Naive thymus-derived CD8-positive, alpha-beta T cell (primary cell): ENCODE measurements around the gene VSNL1. TPM values are rescaled to one million over a fixed set of nuclear protein-coding genes. Genes with fewer than 3 reads are reported as not detected.
A peak's percentile ranks its signal among the peaks of the same experiment; 100 is the strongest.

ENCODE experiments used
- ATAC-seq, 2 donors: fragments of 150-1000 bp; cut with Tn5 transposase in 1 of 2; sonication (Bioruptor Pico), chemical (Tn5 transposase) in 1 of 2; 1 replicate in 1 of 2; 2 replicates in 1 of 2; pipeline ENCODE4 v1.10.0; 2021; ENCODE audit warnings: mild to moderate bottlenecking in 2 of 2, moderate library complexity in 2 of 2
- POLR2A ChIA-PET: fragments of 350-600 bp; sonication (Branson Sonifier 250); formaldehyde crosslinking; loops from one replicate; lab custom pipeline; 2021; ENCODE audit warnings: antibody characterized with exemption; lab: Charles Lee
- DNase-seq, 10 donors: peaks; one replicate each; pipeline versions ENCODE4 v3.0.0 to v3.0.0-alpha.2; 2020 to 2022
- H3K27ac Mint-ChIP-seq, 10 donors: one replicate each; pipeline ENCODE4 v1.8.0; 2020 to 2022; ENCODE audit warnings: mild to moderate bottlenecking in 10 of 10, mixed read lengths in 10 of 10, moderate library complexity in 4 of 10, inconsistent platforms in 1 of 10
- H3K27me3 Mint-ChIP-seq, 5 donors: one replicate each; pipeline ENCODE4 v1.8.0; 2021 to 2022; ENCODE audit warnings: mixed read lengths in 5 of 5
- H3K36me3 Mint-ChIP-seq, 3 donors: one replicate each; pipeline ENCODE4 v1.8.0; 2020 to 2022; ENCODE audit warnings: mixed read lengths in 3 of 3, mild to moderate bottlenecking in 2 of 3, inconsistent platforms in 1 of 3
- H3K4me1 Mint-ChIP-seq, 4 donors: one replicate each; pipeline ENCODE4 v1.8.0; 2021 to 2022; ENCODE audit warnings: mixed read lengths in 4 of 4
- H3K4me3 Mint-ChIP-seq, 10 donors: one replicate each; pipeline ENCODE4 v1.8.0; 2020 to 2022; ENCODE audit warnings: mild to moderate bottlenecking in 10 of 10, mixed read lengths in 10 of 10, moderate library complexity in 6 of 10, inconsistent platforms in 1 of 10
- H3K9me3 Mint-ChIP-seq, 9 donors: one replicate each; pipeline ENCODE4 v1.8.0; 2020 to 2022; ENCODE audit warnings: mixed read lengths in 9 of 9, mild to moderate bottlenecking in 3 of 9, inconsistent platforms in 1 of 9, moderate library complexity in 1 of 9
- polyA plus RNA-seq, 3 donors: library from polyadenylated mRNA; unstranded; fragments of 300-500 nt; fragmentation: Illumina TruSeq; gene quantifications; one replicate each; pipeline ENCODE4 v1.2.3, GENCODE V29; 2021
- total RNA-seq, 8 experiments: library from RNA in 2 of 8; stranded (reverse) in 2 of 8; gene quantifications; one replicate each; pipeline ENCODE4 v1.2.3 and lab custom pipeline; 2021 to 2026

Gene VSNL1
- total and polyA plus RNA-seq, 5 experiments from 2014 or later = not detected

DNA sequence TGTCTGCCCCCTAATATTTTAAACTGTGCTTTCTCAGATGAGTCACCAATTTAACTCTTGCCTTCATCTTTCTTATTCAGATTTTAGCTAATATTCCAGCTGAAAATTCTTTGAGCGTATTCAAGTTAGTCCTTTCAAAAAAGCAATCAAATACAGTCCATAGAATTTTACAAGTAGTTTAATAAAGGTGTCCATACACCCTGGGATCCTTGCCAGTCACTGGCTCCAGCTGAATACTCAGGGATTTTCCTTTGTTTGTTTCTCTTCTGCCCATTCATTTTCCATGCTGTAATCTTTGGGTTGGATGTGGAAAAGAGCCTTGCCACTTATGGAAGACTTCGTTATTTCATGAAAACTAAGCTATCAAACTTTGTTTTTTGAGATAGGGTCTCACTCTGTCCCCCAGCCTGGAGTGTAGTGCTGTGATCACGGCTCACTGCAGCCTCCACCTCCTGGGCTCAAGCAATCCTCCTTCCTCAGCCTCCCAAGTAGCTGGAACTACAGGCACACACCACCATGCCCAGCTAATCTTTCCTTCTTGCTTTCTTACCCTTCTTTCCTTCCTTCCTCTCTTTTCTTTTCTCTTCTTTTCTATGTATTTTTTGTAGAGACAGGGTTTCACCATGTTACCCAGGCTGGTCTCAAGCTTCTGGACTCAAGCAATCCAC lies 34.0 kb downstream of the VSNL1 start:
- Mint-ChIP-seq H3K27me3 (peaks cover 4 to 16% (median 8%) of the 10 kb centered on the region in 5 donors), H3K27ac (no peak overlapping the region), H3K36me3 (no peaks in the 10 kb centered on the region), H3K4me1 (no peaks in the 10 kb centered on the region), H3K9me3 (peaks cover 0 to 8% (median 0%) of the 10 kb centered on the region in 9 donors), H3K4me3 (no peak overlapping the region)
- POLR2A ChIA-PET = no interaction called here
- ATAC-seq (no peak), DNase-seq (no peak)

DNA sequence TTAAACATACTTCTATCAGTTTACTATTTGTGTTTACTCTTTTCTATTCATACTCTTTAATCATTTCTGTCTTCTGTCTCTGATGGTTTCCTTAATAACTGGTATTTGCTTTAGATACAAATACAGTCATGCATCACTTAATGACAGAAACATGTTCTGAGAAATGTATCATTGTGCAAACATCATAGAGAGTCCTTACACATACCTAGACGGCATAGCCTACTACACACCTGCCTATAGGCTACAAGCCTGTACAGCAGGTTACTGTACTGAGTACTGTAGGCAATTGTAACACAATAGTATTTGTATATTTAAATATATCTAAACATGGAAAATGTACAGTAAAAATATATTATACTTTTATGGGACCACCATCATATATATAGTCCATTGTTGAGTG lies 36.3 kb downstream of the VSNL1 start:
- H3K27me3 Mint-ChIP-seq = peaks cover 4 to 10% (median 7%) of the 10 kb centered on the region in 5 donors
- ATAC-seq (no peak), DNase-seq (no peak)
- POLR2A ChIA-PET = no interaction called here
- H3K4me3 Mint-ChIP-seq = no peak overlapping the region
- no peak overlapping the region for H3K27ac Mint-ChIP-seq
- no peaks in the 10 kb centered on the region for H3K36me3 Mint-ChIP-seq
- peaks cover 0 to 2% (median 0%) of the 10 kb centered on the region in 9 donors for H3K9me3 Mint-ChIP-seq
- H3K4me1 Mint-ChIP-seq = no peaks in the 10 kb centered on the region

DNA sequence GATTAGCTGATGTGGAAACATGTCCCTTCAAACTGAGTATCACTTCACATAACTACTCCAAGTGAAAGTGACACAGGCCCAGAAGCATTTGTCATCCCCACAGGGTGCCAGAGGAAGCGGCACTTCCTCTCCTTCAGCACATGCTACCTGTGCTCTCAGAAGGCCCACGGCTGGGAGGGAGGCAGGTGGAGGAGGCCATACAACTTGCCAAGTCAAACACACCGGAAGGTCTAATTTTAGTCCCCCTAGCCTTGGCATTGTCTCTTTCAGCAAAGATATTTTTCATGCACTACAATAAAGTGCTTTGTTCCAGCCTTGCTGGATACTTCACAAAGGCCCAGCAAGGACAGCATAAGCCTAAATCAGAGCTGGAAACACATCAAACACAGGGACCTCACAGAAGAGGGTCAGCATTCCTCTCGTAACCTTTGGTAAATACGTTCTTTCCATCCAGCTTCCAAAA lies 38.0 kb downstream of the VSNL1 start:
- H3K27me3 Mint-ChIP-seq = peaks cover 4 to 12% (median 7%) of the 10 kb centered on the region in 5 donors
- no peaks in the 10 kb centered on the region for H3K4me1 Mint-ChIP-seq
- no peaks in the 10 kb centered on the region for H3K36me3 Mint-ChIP-seq
- POLR2A ChIA-PET = no interaction called here
- H3K27ac Mint-ChIP-seq = no peak overlapping the region
- no peak for DNase-seq
- peaks cover 0 to 2% (median 0%) of the 10 kb centered on the region in 9 donors for H3K9me3 Mint-ChIP-seq
- no peak for ATAC-seq
- H3K4me3 Mint-ChIP-seq = no peak overlapping the region

DNA sequence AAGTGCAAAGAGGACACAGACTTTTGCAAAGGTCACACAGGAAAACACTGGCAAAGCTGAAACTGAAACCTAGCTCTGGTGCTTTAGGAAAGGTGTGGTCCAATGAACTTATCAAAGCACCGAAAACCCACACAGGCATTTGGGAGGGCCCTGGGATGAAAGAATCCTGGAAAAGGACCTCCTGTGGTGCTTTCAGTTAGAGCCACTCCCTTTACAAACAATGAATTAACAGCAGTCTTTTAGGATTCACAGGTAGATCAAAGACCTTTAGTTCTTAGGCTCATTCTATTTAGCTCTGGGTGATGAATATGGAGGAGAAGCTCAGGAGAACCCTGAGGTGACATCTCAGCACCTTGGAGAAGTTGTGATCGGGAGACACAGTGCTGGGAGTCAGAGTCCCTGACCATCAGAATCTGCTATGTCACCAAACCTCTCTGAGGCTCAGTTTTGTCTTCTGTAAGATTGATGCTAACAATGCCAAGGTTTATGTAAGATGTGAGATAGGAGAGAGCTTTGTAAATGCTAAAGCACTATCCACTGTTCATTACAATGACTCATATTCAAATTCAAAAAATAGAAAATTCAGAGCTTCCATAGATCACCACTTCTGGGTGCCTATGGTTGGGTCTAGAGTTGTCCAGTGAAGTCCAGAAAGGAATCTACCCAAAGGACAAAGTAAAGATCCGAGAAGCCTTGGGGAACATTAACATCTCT lies 39.3 kb downstream of the VSNL1 start:
- peaks cover 4 to 12% (median 7%) of the 10 kb centered on the region in 5 donors for H3K27me3 Mint-ChIP-seq
- H3K4me1 Mint-ChIP-seq = no peaks in the 10 kb centered on the region
- no peak overlapping the region for H3K4me3 Mint-ChIP-seq
- no peak overlapping the region for H3K27ac Mint-ChIP-seq
- H3K36me3 Mint-ChIP-seq = no peaks in the 10 kb centered on the region
- DNase-seq (no peak), ATAC-seq (no peak)
- POLR2A ChIA-PET = no interaction called here
- peaks cover 0 to 2% (median 0%) of the 10 kb centered on the region in 9 donors for H3K9me3 Mint-ChIP-seq

DNA sequence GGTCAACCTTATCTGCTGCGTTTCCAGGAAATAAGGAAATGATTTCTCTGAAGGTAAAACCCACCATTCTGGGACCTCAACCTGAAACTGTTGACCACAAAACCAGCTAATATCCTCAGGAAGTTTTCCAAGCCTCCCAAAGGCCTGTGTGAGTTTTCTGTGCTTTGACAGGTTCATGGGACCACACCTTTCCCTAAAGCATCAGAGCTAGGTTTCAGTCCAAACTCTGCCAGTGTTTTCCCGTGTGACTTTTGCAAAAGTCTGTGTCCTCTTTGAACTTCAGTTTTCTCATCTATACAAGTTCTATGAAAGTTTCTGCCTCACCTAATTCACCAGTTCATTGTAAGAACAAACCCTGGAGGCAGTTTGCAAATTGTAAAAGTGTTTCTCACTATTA lies 39.8 kb downstream of the VSNL1 start:
- Mint-ChIP-seq H3K4me1 (no peaks in the 10 kb centered on the region), H3K9me3 (peaks cover 0 to 3% (median 0%) of the 10 kb centered on the region in 9 donors), H3K27me3 (peaks cover 4 to 12% (median 6%) of the 10 kb centered on the region in 5 donors), H3K36me3 (no peaks in the 10 kb centered on the region), H3K4me3 (no peak overlapping the region), H3K27ac (no peak overlapping the region)
- no peak for ATAC-seq
- POLR2A ChIA-PET = no interaction called here
- DNase-seq = no peak

DNA sequence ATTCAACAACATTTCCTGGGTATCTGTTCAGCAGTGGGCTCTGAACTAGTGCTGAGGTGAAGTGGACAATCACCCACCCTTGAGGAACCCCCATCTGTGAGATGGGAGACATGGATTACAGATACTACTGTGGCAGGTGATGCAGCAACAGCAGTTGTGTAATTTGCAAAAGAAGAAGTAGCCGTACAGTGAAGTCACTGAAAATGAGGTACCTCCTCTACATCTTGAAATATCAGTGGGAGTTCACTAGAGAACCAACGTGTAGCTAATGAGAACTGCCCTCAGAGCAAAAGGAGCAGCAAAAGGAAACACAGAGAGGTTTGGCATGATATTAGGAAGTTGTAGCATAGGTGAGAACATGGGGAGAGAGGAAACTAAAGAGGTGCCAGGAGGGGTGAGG lies 41.3 kb downstream of the VSNL1 start:
- no peaks in the 10 kb centered on the region for H3K36me3 Mint-ChIP-seq
- peak overlapping the region in 2 of 10 donors; percentile 6 to 13 for H3K27ac Mint-ChIP-seq
- H3K4me1 Mint-ChIP-seq = peaks cover 0 to 2% (median 0%) of the 10 kb centered on the region in 4 donors
- H3K9me3 Mint-ChIP-seq = peaks cover 0 to 3% (median 0%) of the 10 kb centered on the region in 9 donors
- DNase-seq = no peak
- H3K4me3 Mint-ChIP-seq = no peak overlapping the region
- peaks cover 0 to 13% (median 2%) of the 10 kb centered on the region in 5 donors for H3K27me3 Mint-ChIP-seq
- ATAC-seq = no peak
- POLR2A ChIA-PET = no interaction called here

DNA sequence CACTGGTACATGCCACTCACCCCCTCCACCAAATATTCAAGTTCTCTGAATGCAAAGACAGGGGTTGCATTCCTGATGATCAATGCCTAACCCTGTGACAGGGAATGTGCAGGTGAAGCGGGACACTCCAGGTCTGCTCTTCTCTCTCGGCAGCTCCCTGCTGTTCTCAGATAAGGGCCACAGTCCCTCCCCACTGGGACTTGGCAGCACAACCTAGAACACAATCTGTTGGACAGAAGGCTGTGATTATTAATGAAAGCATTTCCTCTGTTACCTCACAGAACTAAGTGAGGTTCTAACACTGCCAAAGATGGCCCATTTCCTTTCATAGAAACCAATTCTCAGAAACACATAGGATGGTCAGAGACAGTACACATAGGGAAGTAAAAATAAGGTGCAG lies 42.7 kb downstream of the VSNL1 start:
- POLR2A ChIA-PET = no interaction called here

DNA sequence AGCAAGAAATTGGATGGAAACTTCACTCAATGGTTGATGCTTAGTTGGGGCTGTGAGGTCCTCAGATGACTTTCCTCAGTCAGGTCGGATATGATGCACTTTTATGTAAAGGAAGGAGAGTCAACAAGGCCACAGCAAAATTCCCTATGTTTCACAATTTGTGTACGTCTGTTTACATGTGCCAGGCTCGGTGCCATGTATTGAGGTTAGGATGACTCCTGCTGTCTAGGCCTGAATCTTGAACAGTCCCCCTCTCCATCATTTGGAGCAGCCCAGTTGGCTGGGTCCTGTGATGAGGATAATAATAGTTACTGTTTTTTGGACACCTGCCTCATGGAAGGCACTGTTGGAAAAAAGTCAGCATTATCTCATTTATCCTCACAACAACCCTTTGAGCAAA lies 43.1 kb downstream of the VSNL1 start:
- peak overlapping the region in 1 of 10 donors; percentile 46 for H3K27ac Mint-ChIP-seq
- H3K4me1 Mint-ChIP-seq = peaks cover 0 to 2% (median 0%) of the 10 kb centered on the region in 4 donors
- POLR2A ChIA-PET = no interaction called here
- DNase-seq = no peak
- peaks cover 0 to 3% (median 0%) of the 10 kb centered on the region in 9 donors for H3K9me3 Mint-ChIP-seq
- H3K4me3 Mint-ChIP-seq = no peak overlapping the region
- ATAC-seq = no peak
- H3K27me3 Mint-ChIP-seq = peaks cover 0 to 13% (median 2%) of the 10 kb centered on the region in 5 donors
- no peaks in the 10 kb centered on the region for H3K36me3 Mint-ChIP-seq

More for the DNA sequence above, 42.7 kb downstream of the VSNL1 start:
- Mint-ChIP-seq H3K4me3 (no peak overlapping the region), H3K27me3 (peaks cover 0 to 13% (median 0%) of the 10 kb centered on the region in 5 donors), H3K27ac (no peak overlapping the region), H3K9me3 (peaks cover 0 to 3% (median 0%) of the 10 kb centered on the region in 9 donors), H3K4me1 (peaks cover 0 to 2% (median 0%) of the 10 kb centered on the region in 4 donors), H3K36me3 (no peaks in the 10 kb centered on the region)
- DNase-seq = no peak
- no peak for ATAC-seq

DNA sequence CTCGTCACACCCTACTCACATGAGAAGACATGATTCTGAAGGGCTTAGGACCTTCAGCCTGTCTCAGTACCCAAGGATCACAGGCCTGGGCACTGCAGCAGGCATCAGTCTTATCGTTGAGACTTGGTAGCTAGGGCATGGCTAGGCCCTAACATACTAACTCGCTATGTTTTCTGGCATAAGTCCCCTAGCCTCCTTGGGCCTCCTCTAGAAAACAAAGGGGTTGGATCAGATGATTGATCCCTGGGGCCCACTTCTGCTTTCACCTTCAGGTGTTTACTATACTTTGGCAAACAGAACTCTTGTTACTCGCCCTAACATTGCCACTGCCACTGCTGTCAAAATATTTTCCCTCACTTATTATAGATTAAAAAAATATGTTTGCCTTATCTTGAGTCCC lies 44.2 kb downstream of the VSNL1 start:
- H3K9me3 Mint-ChIP-seq = peaks cover 0 to 3% (median 0%) of the 10 kb centered on the region in 9 donors
- no peaks in the 10 kb centered on the region for H3K36me3 Mint-ChIP-seq
- peaks cover 2 to 19% (median 6%) of the 10 kb centered on the region in 5 donors for H3K27me3 Mint-ChIP-seq
- POLR2A ChIA-PET = no interaction called here
- H3K27ac Mint-ChIP-seq = no peak overlapping the region
- ATAC-seq = no peak
- DNase-seq = no peak
- H3K4me1 Mint-ChIP-seq = peaks cover 0 to 2% (median 0%) of the 10 kb centered on the region in 4 donors
- H3K4me3 Mint-ChIP-seq = no peak overlapping the region

DNA sequence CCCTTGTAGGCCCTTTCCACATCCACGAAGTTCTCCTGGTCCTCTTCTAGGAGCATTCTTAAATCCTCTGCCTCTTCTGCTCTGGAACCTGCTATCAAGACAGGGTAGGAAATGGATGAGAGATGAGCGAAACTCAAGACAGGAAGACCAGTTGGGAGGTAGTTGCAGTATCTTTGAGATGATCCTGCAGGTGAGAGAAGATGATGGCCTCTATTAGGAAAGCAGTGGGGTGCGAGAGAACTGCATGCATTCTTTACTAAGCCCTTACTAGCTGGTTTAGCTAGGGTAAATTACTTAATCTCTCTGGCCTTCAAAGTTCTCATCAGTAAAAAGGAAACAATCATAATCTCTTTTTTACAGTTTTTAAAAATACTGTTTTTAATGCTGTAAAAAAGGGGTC lies 47.0 kb downstream of the VSNL1 start:
- H3K4me3 Mint-ChIP-seq = no peak overlapping the region
- H3K27me3 Mint-ChIP-seq = peaks cover 2 to 15% (median 9%) of the 10 kb centered on the region in 5 donors
- POLR2A ChIA-PET = no interaction called here
- DNase-seq = no peak
- H3K4me1 Mint-ChIP-seq = peaks cover 0 to 2% (median 0%) of the 10 kb centered on the region in 4 donors
- peaks cover 0 to 3% (median 0%) of the 10 kb centered on the region in 9 donors for H3K9me3 Mint-ChIP-seq
- H3K27ac Mint-ChIP-seq = no peak overlapping the region
- no peak for ATAC-seq
- H3K36me3 Mint-ChIP-seq = no peaks in the 10 kb centered on the region

DNA sequence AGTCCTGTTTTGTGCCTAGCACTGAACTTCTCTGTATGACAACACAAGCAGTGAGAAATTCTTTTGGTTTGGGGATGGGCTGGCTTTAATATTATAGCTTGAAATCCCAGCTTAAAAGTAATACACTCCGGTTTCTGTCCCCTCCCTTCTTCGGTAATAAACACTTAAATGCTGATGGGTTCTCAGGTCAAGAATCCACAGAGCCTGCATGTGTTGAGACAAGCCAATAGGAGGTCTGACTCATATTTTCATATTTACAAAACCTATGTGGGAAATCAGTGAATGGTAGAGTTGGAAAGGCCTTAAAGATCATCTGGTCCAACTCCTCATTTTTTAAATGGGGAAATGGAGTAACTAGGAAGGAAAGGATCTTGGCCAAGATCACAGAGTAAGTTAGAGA lies 47.5 kb downstream of the VSNL1 start:
- Mint-ChIP-seq H3K27me3 (peaks cover 2 to 14% (median 9%) of the 10 kb centered on the region in 5 donors), H3K4me3 (no peak overlapping the region), H3K9me3 (peaks cover 0 to 3% (median 0%) of the 10 kb centered on the region in 9 donors), H3K27ac (no peak overlapping the region), H3K36me3 (no peaks in the 10 kb centered on the region), H3K4me1 (peaks cover 0 to 2% (median 0%) of the 10 kb centered on the region in 4 donors)
- DNase-seq = no peak
- ATAC-seq = no peak
- POLR2A ChIA-PET = no interaction called here

DNA sequence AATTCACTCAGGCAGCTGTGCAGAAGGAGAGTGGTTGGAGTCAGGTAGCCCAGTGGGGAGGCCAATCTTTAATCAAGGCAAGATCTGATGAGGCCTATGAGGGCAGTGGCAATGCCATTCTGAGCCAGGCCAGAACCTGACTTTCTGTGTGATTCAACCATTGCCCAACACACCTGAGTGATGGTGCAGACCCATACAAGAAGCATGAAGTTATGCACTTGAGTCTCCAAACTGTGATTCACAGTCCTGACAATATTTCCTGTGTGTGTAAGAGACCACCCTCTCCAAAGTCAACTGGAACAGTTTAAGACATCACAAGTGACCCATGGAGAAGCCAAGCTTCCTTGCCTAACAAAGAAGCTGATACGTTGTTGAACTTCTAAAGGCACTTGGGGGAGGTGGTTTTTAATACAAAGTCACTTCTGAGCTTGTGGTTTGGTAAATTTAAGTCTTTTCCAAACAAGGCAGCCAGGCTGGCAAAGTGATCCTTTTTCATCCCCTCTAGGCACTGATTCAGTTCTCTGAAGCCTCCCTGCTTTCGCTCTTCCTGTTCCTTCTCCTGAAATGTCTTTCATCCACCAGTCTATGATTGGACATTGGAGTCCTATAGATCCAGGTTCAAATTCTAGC lies 49.0 kb downstream of the VSNL1 start:
- peaks cover 0 to 3% (median 0%) of the 10 kb centered on the region in 9 donors for H3K9me3 Mint-ChIP-seq
- peaks cover 2 to 18% (median 13%) of the 10 kb centered on the region in 5 donors for H3K27me3 Mint-ChIP-seq
- H3K4me1 Mint-ChIP-seq = peaks cover 0 to 2% (median 0%) of the 10 kb centered on the region in 4 donors
- POLR2A ChIA-PET = no interaction called here
- DNase-seq (no peak), ATAC-seq (no peak)
- no peaks in the 10 kb centered on the region for H3K36me3 Mint-ChIP-seq
- H3K27ac Mint-ChIP-seq = no peak overlapping the region
- no peak overlapping the region for H3K4me3 Mint-ChIP-seq
